SK-N-MC (cell line): ENCODE data around the gene KCNH1.

Experiments
- DNase-seq: peaks from one replicate; pipeline ENCODE4 v3.0.0-alpha.2; 2011; ENCODE audit warnings: low read depth, low spot score
- H3K27ac ChIP-seq: fragments of 200-600 bp; sonication (generic); 2 replicates; pipeline ENCODE4 v1.5.1; 2016; ENCODE audit warnings: mixed run types
- H3K36me3 ChIP-seq: fragments of 200-600 bp; sonication (generic); 2 replicates; pipeline ENCODE4 v1.6.1; 2017; ENCODE audit warnings: antibody characterized with exemption, low read length, mixed read lengths; ENCODE audit not compliant: insufficient read depth
- H3K4me3 ChIP-seq: fragments of 200-600 bp; sonication (generic); 2 replicates; pipeline ENCODE4 v1.5.1; 2016
- H3K9ac ChIP-seq: fragments of 200-600 bp; sonication (generic); 2 replicates; pipeline ENCODE4 v1.8.0; 2017; ENCODE audit warnings: mixed run types, mixed read lengths; ENCODE audit not compliant: insufficient read length
- H3K9me3 ChIP-seq: fragments of 200-600 bp; sonication (generic); 2 replicates; pipeline ENCODE4 v1.6.1; 2017; ENCODE audit warnings: low read depth, mild to moderate bottlenecking, antibody characterized with exemption, low read length, moderate library complexity, mixed read lengths
- EZH2 ChIP-seq: fragments of 200-600 bp; sonication (generic); IDR thresholded peaks from one replicate; pipeline ENCODE4 v1.6.1; 2017; ENCODE audit warnings: antibody characterized with exemption
- FOXP2 ChIP-seq: optimal IDR thresholded peaks from 2 replicates; pipeline ENCODE3; 2011; ENCODE audit warnings: mild to moderate bottlenecking, moderate library complexity; ENCODE audit not compliant: insufficient read depth; ENCODE audit errors: extremely low read length, control extremely low read depth
- POLR2AphosphoS5 ChIP-seq: IDR thresholded peaks from 2 replicates; pipeline ENCODE4 v1.6.1; 2012; ENCODE audit warnings: mild to moderate bottlenecking, low read depth, low read length, borderline replicate concordance

KCNH1 gene

GRCh38 chr1:210724768-210725167, 409.2 kb downstream of the KCNH1 start:
- TF ChIP-seq EZH2, result no peak
- no peak for TF ChIP-seq POLR2AphosphoS5
- TF ChIP-seq FOXP2, result no peak
- Histone ChIP-seq H3K9me3 (no peaks in the 10 kb centered on the region), H3K27ac (no peak overlapping the region), H3K9ac (no peak overlapping the region), H3K4me3 (no peak overlapping the region), H3K36me3 (no peaks in the 10 kb centered on the region)
- DNase-seq, result no peak

GRCh38 chr1:210723646-210724045, 410.3 kb downstream of the KCNH1 start:
- no peak overlapping the region for H3K9ac ChIP-seq
- no peak overlapping the region for H3K27ac ChIP-seq
- no peak for DNase-seq
- TF ChIP-seq EZH2 (no peak), FOXP2 (no peak), POLR2AphosphoS5 (no peak)
- H3K4me3 ChIP-seq, result no peak overlapping the region
- H3K9me3 ChIP-seq, result no peaks in the 10 kb centered on the region
- H3K36me3 ChIP-seq, result no peaks in the 10 kb centered on the region

GRCh38 chr1:210722410-210723081, 411.4 kb downstream of the KCNH1 start:
- Histone ChIP-seq H3K9me3 (no peaks in the 10 kb centered on the region), H3K9ac (no peak overlapping the region), H3K36me3 (no peaks in the 10 kb centered on the region), H3K27ac (no peak overlapping the region), H3K4me3 (no peak overlapping the region)
- no peak for DNase-seq
- TF ChIP-seq FOXP2 (no peak), EZH2 (no peak), POLR2AphosphoS5 (no peak)

DNA sequence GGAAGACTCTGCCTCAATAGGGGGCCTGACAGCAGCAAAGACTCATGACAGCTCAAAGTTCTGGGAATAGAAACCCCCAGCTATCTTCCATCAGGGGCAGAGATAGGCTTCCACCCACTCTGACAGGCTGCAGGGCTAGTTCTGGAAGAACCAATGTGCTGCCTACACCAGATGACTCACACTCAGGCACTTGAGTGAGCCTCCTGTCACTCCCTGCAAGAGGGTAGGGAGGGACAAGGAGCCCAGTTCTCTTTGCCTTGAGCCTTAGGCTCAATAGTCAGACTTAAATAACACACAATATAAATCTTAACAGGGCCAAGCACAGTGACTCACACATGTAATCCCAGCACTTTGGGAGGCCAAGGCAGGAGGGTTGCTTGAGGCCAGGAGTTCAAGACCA, 418.9 kb downstream of the KCNH1 start:
- Histone ChIP-seq H3K36me3 (no peaks in the 10 kb centered on the region), H3K9ac (no peak overlapping the region), H3K27ac (no peak overlapping the region), H3K4me3 (no peak overlapping the region), H3K9me3 (no peaks in the 10 kb centered on the region)
- TF ChIP-seq POLR2AphosphoS5 (no peak), EZH2 (no peak), FOXP2 (no peak)
- no peak for DNase-seq

- Histone ChIP-seq H3K27ac (no peak overlapping the region), H3K4me3 (no peak overlapping the region), H3K9me3 (no peaks in the 10 kb centered on the region), H3K9ac (no peak overlapping the region), H3K36me3 (no peaks in the 10 kb centered on the region)
- TF ChIP-seq POLR2AphosphoS5 (no peak), EZH2 (no peak), FOXP2 (no peak)
- DNase-seq, result no peak
Measured at GRCh38 chr1:210711825-210712612, 421.9 kb downstream of the KCNH1 start.

DNA sequence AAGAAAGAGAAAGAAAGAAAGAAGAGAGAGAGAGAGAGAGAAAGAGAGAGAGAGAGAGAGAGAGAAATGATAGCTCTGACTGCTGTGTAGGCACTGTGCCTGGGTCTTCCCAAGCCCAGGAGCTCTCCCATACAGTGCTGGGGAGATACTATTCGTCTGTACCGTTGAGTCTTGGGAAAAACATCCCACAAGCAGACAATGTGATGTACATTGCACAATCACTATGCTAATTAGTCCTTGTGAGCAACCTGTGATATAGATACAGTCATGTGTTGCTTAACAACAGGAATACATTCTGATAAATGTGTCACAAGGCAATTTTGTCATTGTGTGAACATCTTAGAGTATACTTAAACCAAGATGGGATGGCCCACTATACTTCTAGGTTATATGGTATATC, 424.2 kb downstream of the KCNH1 start:
- DNase-seq, result no peak
- Histone ChIP-seq H3K9me3 (no peaks in the 10 kb centered on the region), H3K27ac (no peak overlapping the region), H3K9ac (no peak overlapping the region), H3K36me3 (no peaks in the 10 kb centered on the region), H3K4me3 (no peak overlapping the region)
- no peak for TF ChIP-seq EZH2
- TF ChIP-seq FOXP2, result no peak
- TF ChIP-seq POLR2AphosphoS5, result no peak

DNA sequence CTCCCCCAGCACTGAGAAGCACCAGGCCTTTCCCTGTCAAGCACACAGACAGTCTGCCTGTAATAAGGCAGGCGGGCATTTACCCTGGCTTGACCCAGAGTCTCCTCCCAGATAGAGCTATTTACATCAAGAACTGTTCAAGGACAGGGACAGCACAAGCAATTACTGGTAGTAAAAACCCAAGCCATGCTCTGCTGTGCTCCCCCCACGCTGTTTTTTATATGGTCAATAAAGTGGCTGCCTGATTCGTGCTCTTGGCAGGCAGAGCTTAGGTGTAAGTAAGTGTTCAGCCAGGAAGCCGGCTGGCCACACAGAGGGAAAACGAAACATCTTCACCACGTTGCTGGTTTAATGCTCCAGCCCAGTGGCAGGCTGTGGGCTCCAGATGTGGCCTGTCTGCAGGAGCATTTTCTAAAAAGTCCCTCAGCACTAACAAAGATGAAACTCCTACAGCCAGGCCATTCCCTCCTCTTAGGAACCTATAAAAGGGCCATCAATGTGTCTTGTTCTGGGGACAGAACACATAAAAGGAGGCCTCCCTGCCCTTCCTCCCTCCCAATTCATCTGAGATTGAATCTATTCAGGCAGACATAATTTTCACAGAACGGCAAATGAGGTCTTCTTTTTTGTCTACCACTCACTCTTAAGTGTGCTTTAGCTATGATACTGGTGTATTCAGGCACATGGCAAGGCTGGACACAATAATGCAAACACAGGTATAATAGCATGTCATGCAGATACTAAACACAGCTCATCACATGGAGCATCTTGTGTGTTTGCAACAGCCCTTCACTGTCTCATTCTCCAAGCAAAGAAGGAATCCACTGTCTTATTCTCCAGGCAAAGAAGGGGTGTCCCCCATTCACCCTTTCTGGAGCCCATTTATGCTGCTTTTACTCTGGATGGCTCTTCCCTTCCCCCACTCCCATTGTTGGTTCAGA, 426.4 kb downstream of the KCNH1 start:
- no peak for DNase-seq
- Histone ChIP-seq H3K36me3 (no peaks in the 10 kb centered on the region), H3K27ac (no peak overlapping the region), H3K9me3 (no peaks in the 10 kb centered on the region), H3K4me3 (no peak overlapping the region), H3K9ac (no peak overlapping the region)
- TF ChIP-seq EZH2 (no peak), POLR2AphosphoS5 (no peak), FOXP2 (no peak)

DNA sequence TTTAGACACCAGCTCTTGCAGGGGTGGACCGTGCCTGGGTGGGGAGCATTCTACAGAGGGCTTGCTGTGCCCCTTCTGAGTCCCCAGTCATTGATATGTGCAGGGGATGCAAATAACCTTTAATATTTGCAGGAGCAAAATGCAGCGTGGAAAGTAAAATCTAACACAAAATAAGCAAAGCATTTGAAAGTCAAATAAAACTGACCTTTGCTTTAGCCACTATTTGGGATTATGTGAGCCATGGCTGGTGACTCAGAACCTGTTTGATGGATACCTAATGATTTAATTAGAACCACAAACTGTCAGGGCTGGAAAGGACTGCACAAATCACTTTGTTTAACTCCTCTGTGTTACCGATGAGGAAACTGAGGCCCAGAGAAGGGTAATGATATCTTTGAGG, 427.7 kb downstream of the KCNH1 start:
- H3K9me3 ChIP-seq, result no peaks in the 10 kb centered on the region
- no peak overlapping the region for H3K4me3 ChIP-seq
- H3K9ac ChIP-seq, result no peak overlapping the region
- no peak overlapping the region for H3K27ac ChIP-seq
- no peak for DNase-seq
- H3K36me3 ChIP-seq, result no peaks in the 10 kb centered on the region
- TF ChIP-seq POLR2AphosphoS5, result no peak
- no peak for TF ChIP-seq EZH2
- no peak for TF ChIP-seq FOXP2
